ENCODE data around the gene STK32C.

DNA sequence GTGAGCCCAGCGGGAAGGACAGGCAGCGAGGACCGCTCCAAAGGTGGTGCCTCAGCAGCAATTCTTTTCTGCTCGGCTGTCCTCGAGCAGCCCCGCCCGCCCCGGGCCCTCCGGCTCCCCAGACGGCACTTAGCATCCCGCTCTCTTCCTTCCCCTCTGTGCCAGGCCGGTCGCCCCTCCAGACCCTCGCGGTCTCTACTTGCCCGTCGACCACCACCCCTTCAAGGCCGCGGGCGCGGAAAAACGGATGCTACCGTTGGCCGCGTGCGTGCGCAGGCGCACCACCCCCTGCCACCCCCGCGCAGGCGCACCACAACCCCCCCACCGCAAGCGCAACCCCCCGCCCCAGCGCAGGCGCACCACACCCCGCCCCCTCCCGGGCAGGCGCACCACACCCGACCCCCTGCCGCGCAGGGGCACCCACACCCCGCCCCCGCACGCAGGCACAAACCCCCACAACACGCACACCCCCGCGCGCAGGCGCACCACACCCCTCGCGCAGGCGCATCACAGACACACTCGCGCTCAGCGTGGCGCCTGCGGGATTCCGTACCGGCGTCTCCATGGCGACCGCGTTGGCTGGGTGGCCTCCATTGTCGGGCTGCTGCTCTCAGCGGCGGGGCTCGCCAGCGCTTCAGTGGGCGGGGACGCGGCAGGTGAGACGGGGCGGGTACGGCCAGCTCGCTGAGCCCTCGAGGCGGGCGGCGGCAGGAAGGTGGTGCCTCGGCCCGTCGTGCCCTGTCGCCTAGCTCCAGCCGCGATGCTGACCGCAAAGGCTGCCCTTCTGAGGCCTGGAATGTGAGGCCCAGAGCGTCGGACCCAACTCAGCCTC is 24.1 kb upstream of the STK32C start, which contains the start of gene LRRC27:
- TF ChIP-seq, protein P1, sequence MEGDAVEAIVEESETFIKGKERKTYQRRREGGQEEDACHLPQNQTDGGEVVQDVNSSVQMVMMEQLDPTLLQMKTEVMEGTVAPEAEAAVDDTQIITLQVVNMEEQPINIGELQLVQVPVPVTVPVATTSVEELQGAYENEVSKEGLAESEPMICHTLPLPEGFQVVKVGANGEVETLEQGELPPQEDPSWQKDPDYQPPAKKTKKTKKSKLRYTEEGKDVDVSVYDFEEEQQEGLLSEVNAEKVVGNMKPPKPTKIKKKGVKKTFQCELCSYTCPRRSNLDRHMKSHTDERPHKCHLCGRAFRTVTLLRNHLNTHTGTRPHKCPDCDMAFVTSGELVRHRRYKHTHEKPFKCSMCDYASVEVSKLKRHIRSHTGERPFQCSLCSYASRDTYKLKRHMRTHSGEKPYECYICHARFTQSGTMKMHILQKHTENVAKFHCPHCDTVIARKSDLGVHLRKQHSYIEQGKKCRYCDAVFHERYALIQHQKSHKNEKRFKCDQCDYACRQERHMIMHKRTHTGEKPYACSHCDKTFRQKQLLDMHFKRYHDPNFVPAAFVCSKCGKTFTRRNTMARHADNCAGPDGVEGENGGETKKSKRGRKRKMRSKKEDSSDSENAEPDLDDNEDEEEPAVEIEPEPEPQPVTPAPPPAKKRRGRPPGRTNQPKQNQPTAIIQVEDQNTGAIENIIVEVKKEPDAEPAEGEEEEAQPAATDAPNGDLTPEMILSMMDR (IDR thresholded peaks at IDR 0.05), result no peak
- TF ChIP-seq POLR2A (IDR thresholded peaks at IDR 0.05), result no peak

Data from breast epithelium (tissue), 3 donors.